A549 (cell line): Measurements from ENCODE around the gene LRCH1. TPM values are rescaled to one million over a fixed set of nuclear protein-coding genes. Genes with fewer than 3 reads are reported as not detected.

Source experiments
- ATAC-seq, 2 experiments: fragments of 200-7000 bp in 1 of 2; fragments of >200 bp in 1 of 2; cut with Nextera tagmentation in 1 of 2; cut with Tn5 transposase in 1 of 2; 3 replicates each; pipeline versions ENCODE4 v1.8.0 to v1.9.1; 2018 to 2020; ENCODE audit warnings: mild to moderate bottlenecking in 1 of 2, moderate library complexity in 1 of 2
- CTCF ChIA-PET: fragments of 300-600 bp; sonication (Branson Sonifier 250); formaldehyde crosslinking; extraction: SDS; loops from one replicate; lab custom pipeline; 2021; ENCODE audit warnings: antibody characterized with exemption, inconsistent platforms; lab: Yijun Ruan, JAX
- POLR2A ChIA-PET: fragments of 350-600 bp; formaldehyde crosslinking; extraction: SDS; loops from one replicate; lab custom pipeline; 2021; ENCODE audit warnings: antibody characterized with exemption, inconsistent platforms; lab: Yijun Ruan, JAX
- DNase-seq, 2 experiments: peaks; one replicate each; pipeline versions ENCODE4 v3.0.0 to v3.0.0-alpha.2; 2011 to 2016; ENCODE audit warnings: low read depth in 1 of 2, low spot score in 1 of 2
- FAIRE-seq: peaks from 2 replicates; lab custom pipeline; 2011; peaks lifted over from hg19 to GRCh38; lab: Jason Lieb, UNC
- H3K27ac ChIP-seq, 2 experiments: fragments of >200 bp; sonication (Bioruptor Twin); formaldehyde crosslinking; 3 replicates each; pipeline ENCODE4 v1.5.1; 2016 to 2017
- H3K4me1 ChIP-seq: fragments of >200 bp; sonication (Bioruptor Twin); formaldehyde crosslinking; 3 replicates; pipeline ENCODE4 v1.6.1; 2016
- H3K4me2 ChIP-seq: fragments of >200 bp; sonication (Bioruptor Twin); formaldehyde crosslinking; 3 replicates; pipeline ENCODE4 v1.6.1; 2016
- H3K4me3 ChIP-seq: fragments of >200 bp; sonication (Bioruptor Twin); formaldehyde crosslinking; 3 replicates; pipeline ENCODE4 v1.5.1; 2016
- H3K9me3 ChIP-seq: fragments of >200 bp; sonication (Bioruptor Twin); formaldehyde crosslinking; 3 replicates; pipeline ENCODE4 v1.6.1; 2016
- BHLHE40 ChIP-seq: IDR thresholded peaks from 2 replicates; pipeline ENCODE4 v1.6.1; 2012; ENCODE audit warnings: low read depth, low read length, inconsistent platforms
- CBX8 ChIP-seq: fragments of 200-600 bp; sonication (generic); IDR thresholded peaks from 2 replicates; pipeline ENCODE4 v1.6.1; 2016
- CHD4 ChIP-seq: fragments of 200-600 bp; sonication (generic); IDR thresholded peaks from 2 replicates; pipeline ENCODE4 v1.6.1; 2016; ENCODE audit warnings: antibody characterized with exemption, mild to moderate bottlenecking, borderline replicate concordance
- EHMT2 ChIP-seq: fragments of 200-600 bp; sonication (generic); IDR thresholded peaks from 2 replicates; pipeline ENCODE4 v1.6.1; 2016; ENCODE audit warnings: antibody characterized with exemption, low read depth, mild to moderate bottlenecking, moderate library complexity
- EP300 ChIP-seq, 2 experiments: fragments of >200 bp; sonication (Bioruptor Twin); formaldehyde crosslinking; IDR thresholded peaks; 2 replicates in 1 of 2; 3 replicates in 1 of 2; pipeline ENCODE4 v1.6.1; 2016 to 2017
- GATA3 ChIP-seq: IDR thresholded peaks from 2 replicates; pipeline ENCODE4 v1.6.1; 2012; ENCODE audit warnings: borderline replicate concordance
- HDAC2 ChIP-seq: fragments of 200-600 bp; sonication (generic); IDR thresholded peaks from 2 replicates; pipeline ENCODE4 v1.6.1; 2016
- HEYL ChIP-seq: fragments of 250-450 bp; sonication (Bioruptor Pico); IDR thresholded peaks from 2 replicates; pipeline ENCODE4 v1.8.0; 2021; ENCODE audit warnings: mild to moderate bottlenecking, moderate library complexity
- HOXA7 ChIP-seq: fragments of 250-450 bp; sonication (Bioruptor Pico); IDR thresholded peaks from 2 replicates; pipeline ENCODE4 v1.5.0; 2020; ENCODE audit warnings: mild to moderate bottlenecking, moderate library complexity
- HOXB5 ChIP-seq: fragments of 250-450 bp; sonication (Bioruptor Pico); IDR thresholded peaks from 2 replicates; pipeline ENCODE4 v1.5.0; 2020; ENCODE audit warnings: mild to moderate bottlenecking, moderate library complexity
- JUN ChIP-seq, 2 experiments: fragments of >200 bp; sonication (Bioruptor Twin); formaldehyde crosslinking; IDR thresholded peaks; 2 replicates in 1 of 2; 3 replicates in 1 of 2; pipeline ENCODE4 v1.6.1; 2016 to 2017
- MAFK ChIP-seq: fragments of 450-650 bp; IDR thresholded peaks from 2 replicates; pipeline ENCODE4 v1.6.1; 2014; ENCODE audit not compliant: partially characterized antibody
- MAZ ChIP-seq: fragments of 150-350 bp; IDR thresholded peaks from 2 replicates; pipeline ENCODE4 v1.6.1; 2014; ENCODE audit warnings: antibody characterized with exemption, low read depth, low read length, borderline replicate concordance
- MYC ChIP-seq: IDR thresholded peaks from 2 replicates; pipeline ENCODE4 v1.6.1; 2012; ENCODE audit warnings: mild to moderate bottlenecking, inconsistent platforms, low read length, improper control_type of control experiment, borderline replicate concordance
- NFE2L2 ChIP-seq: fragments of 150-350 bp; conservative IDR thresholded peaks from 2 replicates; pipeline ENCODE4 v1.6.1; 2014; ENCODE audit warnings: low read length
- NPAS2 ChIP-seq: fragments of 250-450 bp; sonication (Bioruptor Pico); IDR thresholded peaks from 2 replicates; pipeline ENCODE4 v1.8.0; 2022; ENCODE audit warnings: mild to moderate bottlenecking, moderate library complexity, borderline replicate concordance
- POLR2A ChIP-seq: IDR thresholded peaks from 2 replicates; pipeline ENCODE4 v1.6.1; 2012; ENCODE audit warnings: mild to moderate bottlenecking, low read length
- SMC3 ChIP-seq: fragments of >200 bp; sonication (Bioruptor Twin); formaldehyde crosslinking; IDR thresholded peaks from 3 replicates; pipeline ENCODE4 v1.6.1; 2018; ENCODE audit warnings: inconsistent platforms
- ZC3H11A ChIP-seq: fragments of 450-650 bp; IDR thresholded peaks from 2 replicates; pipeline ENCODE4 v1.6.1; 2014; ENCODE audit warnings: antibody characterized with exemption, mild to moderate bottlenecking
- ZNF302 ChIP-seq: fragments of 250-450 bp; sonication (Bioruptor Pico); IDR thresholded peaks from 2 replicates; pipeline ENCODE4 v1.9.0; 2021; ENCODE audit warnings: inconsistent platforms, mild to moderate bottlenecking, moderate library complexity
- ZSCAN20 ChIP-seq: fragments of 250-450 bp; sonication (Bioruptor Pico); IDR thresholded peaks from 2 replicates; pipeline ENCODE4 v1.8.0; 2022; ENCODE audit warnings: mild to moderate bottlenecking, moderate library complexity
- WGBS: methylation state at CpG from one replicate; pipeline ENCODE4 v1.1.6; 2017; ENCODE audit errors: missing lambda C conversion rate; 5-methylcytosine and 5-hydroxymethylcytosine counted together
- polyA plus RNA-seq, 4 experiments: library from polyadenylated mRNA; depleted of rRNA in 3 of 4; stranded (reverse); fragments of >200 nt; fragmentation: RNase III in 1 of 4; extraction: RNeasy Plus Mini Kit Qiagen cat#74134 plus additional on column Dnase treatment in 1 of 4; gene quantifications; 2 replicates in 3 of 4; 3 replicates in 1 of 4; pipeline ENCODE4 v1.2.3, GENCODE V29; 2011 to 2017
- TF ChIP-seq, protein P1 (sequence below): fragments of 150-350 bp; IDR thresholded peaks from 2 replicates; pipeline ENCODE4 v1.6.1; 2014; ENCODE audit warnings: low read depth, mild to moderate bottlenecking, low read length
- TF ChIP-seq, protein P2 (sequence below): fragments of >200 bp; sonication (Bioruptor Twin); formaldehyde crosslinking; IDR thresholded peaks from 2 replicates; pipeline ENCODE4 v1.6.1; 2016
- TF ChIP-seq, protein P3 (sequence below): fragments of 450-650 bp; IDR thresholded peaks from 2 replicates; pipeline ENCODE4 v1.6.1; 2014; ENCODE audit warnings: antibody characterized with exemption
- TF ChIP-seq, protein P4 (sequence below): fragments of 250-450 bp; sonication (Bioruptor Pico); IDR thresholded peaks from 2 replicates; pipeline ENCODE4 v1.5.0; 2020; ENCODE audit warnings: low read depth, mild to moderate bottlenecking, moderate library complexity
- TF ChIP-seq, protein P5 (sequence below): IDR thresholded peaks from 2 replicates; pipeline ENCODE4 v1.6.1; 2012

Gene LRCH1
- polyA plus RNA-seq, 2 of the 4 experiments (the other 2 are of a cell fraction), result 8.5 to 16.4 TPM

DNA sequence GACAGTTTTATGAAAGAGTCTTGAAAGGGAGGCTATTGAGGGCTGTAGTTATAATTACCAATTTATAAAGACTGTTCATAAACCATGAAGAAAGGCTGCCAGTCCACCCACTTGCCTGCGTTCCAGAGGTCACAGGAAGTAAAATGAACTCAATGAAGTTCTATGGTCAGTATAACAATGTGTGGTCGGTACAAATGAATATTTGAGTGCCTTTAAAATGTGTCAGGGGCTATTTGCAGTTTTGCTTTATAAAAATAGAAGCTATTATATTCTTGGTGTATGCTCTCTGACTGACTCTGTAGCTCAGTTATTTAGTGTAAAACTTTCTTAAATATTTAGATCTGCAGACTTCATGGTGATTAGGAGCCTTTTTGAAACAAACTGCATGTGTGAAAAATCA, 197.0 kb downstream of the LRCH1 start:
- POLR2A ChIA-PET, result no interaction called here
- DNase-seq, result no peak
- H3K4me1 ChIP-seq, result no peaks in the 10 kb centered on the region
- H3K4me2 ChIP-seq, result no peak overlapping the region
- CTCF ChIA-PET, result no interaction called here
- ATAC-seq, result no peak
- no peaks in the 10 kb centered on the region for H3K9me3 ChIP-seq
- no peak overlapping the region for H3K4me3 ChIP-seq
- FAIRE-seq, result no peak
- TF ChIP-seq POLR2A, result no peak
- WGBS, result 78% methylated on average over 2 of the region's 2 CpGs
- no peak overlapping the region for H3K27ac ChIP-seq

DNA sequence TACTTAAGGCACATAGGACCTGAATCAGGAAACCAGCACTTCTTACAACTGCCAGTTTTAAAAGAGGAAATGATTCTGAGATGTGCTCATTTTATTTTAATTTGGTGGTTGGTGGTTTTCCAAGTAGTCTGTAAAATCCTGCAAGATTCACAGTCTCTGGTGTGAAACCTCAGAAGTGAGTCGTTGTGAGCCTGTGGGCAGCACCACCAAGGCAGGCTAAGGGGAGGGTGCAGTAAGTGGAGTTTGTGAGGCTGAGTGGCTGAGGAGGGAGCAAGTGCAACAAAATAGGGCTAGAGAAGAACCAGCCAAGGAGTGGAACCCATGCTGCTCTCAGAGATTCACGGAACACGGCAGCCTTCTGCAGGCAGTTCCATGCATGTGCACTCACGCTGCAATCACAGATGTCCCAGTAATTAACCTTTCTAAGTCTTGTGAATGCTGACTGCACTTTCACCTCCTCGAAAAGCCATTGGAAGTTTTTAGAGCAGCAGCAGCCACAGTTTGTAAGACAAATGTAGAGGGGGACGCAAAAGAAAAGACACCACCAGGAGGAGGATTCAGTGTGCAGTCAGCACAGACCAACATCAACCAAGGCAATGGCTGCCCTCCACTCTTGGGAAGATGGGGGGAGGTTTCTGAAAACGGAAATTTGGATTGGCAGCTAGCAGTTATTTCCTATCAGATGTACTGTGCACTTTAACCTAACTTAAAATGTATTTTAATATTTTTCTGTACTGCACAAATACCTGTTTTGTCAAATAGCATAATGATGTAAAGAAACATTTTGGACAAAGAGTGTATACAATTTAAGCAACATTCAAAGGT, 199.1 kb downstream of the LRCH1 start:
- POLR2A ChIA-PET, result no interaction called here
- no peak overlapping the region for H3K4me3 ChIP-seq
- H3K4me1 ChIP-seq, result no peaks in the 10 kb centered on the region
- DNase-seq (no peak), ATAC-seq (no peak), FAIRE-seq (no peak)
- H3K4me2 ChIP-seq, result no peak overlapping the region
- H3K27ac ChIP-seq, result no peak overlapping the region
- CTCF ChIA-PET, result no interaction called here
- H3K9me3 ChIP-seq, result no peaks in the 10 kb centered on the region
- TF ChIP-seq NPAS2 (CRISPR knock-in tag), result no peak
- TF ChIP-seq ZSCAN20, result no peak
- TF ChIP-seq, protein P1, sequence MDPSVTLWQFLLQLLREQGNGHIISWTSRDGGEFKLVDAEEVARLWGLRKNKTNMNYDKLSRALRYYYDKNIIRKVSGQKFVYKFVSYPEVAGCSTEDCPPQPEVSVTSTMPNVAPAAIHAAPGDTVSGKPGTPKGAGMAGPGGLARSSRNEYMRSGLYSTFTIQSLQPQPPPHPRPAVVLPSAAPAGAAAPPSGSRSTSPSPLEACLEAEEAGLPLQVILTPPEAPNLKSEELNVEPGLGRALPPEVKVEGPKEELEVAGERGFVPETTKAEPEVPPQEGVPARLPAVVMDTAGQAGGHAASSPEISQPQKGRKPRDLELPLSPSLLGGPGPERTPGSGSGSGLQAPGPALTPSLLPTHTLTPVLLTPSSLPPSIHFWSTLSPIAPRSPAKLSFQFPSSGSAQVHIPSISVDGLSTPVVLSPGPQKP, result no peak
- TF ChIP-seq, protein P2, sequence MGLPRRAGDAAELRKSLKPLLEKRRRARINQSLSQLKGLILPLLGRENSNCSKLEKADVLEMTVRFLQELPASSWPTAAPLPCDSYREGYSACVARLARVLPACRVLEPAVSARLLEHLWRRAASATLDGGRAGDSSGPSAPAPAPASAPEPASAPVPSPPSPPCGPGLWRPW, result no peak
- no peak for TF ChIP-seq HOXA7 (CRISPR knock-in tag)
- TF ChIP-seq BHLHE40, result no peak
- TF ChIP-seq SMC3, result no peak
- TF ChIP-seq ZNF302 (CRISPR knock-in tag), result no peak
- no peak for TF ChIP-seq HDAC2
- no peak for TF ChIP-seq EHMT2
- TF ChIP-seq EP300 (IDR thresholded peaks at IDR 0.05), result no peak
- TF ChIP-seq, protein P3, sequence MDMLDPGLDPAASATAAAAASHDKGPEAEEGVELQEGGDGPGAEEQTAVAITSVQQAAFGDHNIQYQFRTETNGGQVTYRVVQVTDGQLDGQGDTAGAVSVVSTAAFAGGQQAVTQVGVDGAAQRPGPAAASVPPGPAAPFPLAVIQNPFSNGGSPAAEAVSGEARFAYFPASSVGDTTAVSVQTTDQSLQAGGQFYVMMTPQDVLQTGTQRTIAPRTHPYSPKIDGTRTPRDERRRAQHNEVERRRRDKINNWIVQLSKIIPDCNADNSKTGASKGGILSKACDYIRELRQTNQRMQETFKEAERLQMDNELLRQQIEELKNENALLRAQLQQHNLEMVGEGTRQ, result no peak
- 92% methylated on average over 7 of the region's 7 CpGs for WGBS

DNA sequence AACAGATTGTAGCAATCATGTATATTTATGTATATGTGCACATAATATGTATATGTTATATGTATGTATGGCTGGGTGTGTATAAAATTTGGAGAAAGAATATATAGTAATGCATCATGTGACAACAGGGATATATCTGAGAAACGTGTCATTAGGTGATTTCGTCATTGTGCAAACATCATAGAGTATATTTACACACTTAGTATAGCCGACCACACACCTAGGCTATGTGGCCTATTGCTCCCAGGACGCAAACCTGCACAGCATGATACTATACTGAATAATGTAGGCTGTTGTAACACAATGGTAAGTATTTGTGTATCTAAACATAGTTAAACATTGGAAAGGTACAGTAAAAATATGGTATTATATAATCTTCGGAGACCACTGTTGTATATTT, 200.2 kb downstream of the LRCH1 start:
- ChIA-PET CTCF (no interaction called here), POLR2A (no interaction called here)
- Histone ChIP-seq H3K27ac (no peak overlapping the region), H3K4me1 (no peaks in the 10 kb centered on the region), H3K9me3 (no peaks in the 10 kb centered on the region), H3K4me3 (no peak overlapping the region), H3K4me2 (no peak overlapping the region)
- WGBS, result 46% methylated on average over 5 of the region's 5 CpGs
- TF ChIP-seq, protein P2, result no peak
- TF ChIP-seq, protein P1, result no peak
- TF ChIP-seq, protein P3, result no peak
- TF ChIP-seq CBX8 (no peak), MAFK (no peak), GATA3 (no peak), MAZ (no peak), HOXA7 (CRISPR knock-in tag) (no peak), ZC3H11A (no peak), ZSCAN20 (no peak), CHD4 (no peak), HOXB5 (CRISPR knock-in tag) (no peak), ZNF302 (CRISPR knock-in tag) (no peak), NFE2L2 (no peak), JUN (IDR thresholded peaks at IDR 0.05) (no peak), NPAS2 (CRISPR knock-in tag) (no peak), MYC (no peak), HEYL (no peak)
- TF ChIP-seq, protein P4, sequence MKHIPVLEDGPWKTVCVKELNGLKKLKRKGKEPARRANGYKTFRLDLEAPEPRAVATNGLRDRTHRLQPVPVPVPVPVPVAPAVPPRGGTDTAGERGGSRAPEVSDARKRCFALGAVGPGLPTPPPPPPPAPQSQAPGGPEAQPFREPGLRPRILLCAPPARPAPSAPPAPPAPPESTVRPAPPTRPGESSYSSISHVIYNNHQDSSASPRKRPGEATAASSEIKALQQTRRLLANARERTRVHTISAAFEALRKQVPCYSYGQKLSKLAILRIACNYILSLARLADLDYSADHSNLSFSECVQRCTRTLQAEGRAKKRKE (CRISPR knock-in tag), result no peak
- TF ChIP-seq, protein P5, sequence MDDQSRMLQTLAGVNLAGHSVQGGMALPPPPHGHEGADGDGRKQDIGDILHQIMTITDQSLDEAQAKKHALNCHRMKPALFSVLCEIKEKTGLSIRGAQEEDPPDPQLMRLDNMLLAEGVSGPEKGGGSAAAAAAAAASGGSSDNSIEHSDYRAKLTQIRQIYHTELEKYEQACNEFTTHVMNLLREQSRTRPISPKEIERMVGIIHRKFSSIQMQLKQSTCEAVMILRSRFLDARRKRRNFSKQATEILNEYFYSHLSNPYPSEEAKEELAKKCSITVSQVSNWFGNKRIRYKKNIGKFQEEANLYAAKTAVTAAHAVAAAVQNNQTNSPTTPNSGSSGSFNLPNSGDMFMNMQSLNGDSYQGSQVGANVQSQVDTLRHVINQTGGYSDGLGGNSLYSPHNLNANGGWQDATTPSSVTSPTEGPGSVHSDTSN, result no peak
- FAIRE-seq (no peak), ATAC-seq (no peak), DNase-seq (no peak)
